NCI-H2196 treated with DMSO at 0.1 percent for 48 hours (cell line): Measurements from ENCODE around the gene B4GALNT2.
"Not testable (repeated sequence)": the region's sequence is repeated elsewhere in the genome, so short reads cannot be mapped to it uniquely, and the experiment has no call there.

Experiments
- DNase-seq: peaks from one replicate; lab custom pipeline; 2025; ENCODE audit not compliant: unreplicated experiment; lab: John Stamatoyannopoulos, UW

The B4GALNT2 gene

DNA sequence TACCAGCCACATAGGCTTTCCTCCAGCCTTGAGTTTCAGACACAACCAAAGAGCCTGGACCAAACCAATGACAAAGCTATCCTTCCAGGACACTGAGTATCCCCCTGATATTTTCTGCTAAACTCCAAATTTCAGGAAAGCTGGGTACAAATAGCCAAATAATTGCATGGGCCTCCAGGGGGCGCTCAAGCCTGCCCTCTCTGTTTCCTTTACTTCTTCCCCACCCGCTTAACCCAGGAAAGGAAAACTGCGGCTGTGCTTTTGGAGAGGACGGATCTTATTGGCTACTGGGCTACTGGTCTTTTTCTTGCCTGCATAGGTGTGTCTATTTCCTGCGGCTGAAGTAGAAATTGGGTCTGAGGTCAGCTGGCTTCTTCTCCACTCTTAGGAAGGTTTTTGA lies 47.7 kb downstream of the B4GALNT2 start:
- DNase-seq: no peak

DNA sequence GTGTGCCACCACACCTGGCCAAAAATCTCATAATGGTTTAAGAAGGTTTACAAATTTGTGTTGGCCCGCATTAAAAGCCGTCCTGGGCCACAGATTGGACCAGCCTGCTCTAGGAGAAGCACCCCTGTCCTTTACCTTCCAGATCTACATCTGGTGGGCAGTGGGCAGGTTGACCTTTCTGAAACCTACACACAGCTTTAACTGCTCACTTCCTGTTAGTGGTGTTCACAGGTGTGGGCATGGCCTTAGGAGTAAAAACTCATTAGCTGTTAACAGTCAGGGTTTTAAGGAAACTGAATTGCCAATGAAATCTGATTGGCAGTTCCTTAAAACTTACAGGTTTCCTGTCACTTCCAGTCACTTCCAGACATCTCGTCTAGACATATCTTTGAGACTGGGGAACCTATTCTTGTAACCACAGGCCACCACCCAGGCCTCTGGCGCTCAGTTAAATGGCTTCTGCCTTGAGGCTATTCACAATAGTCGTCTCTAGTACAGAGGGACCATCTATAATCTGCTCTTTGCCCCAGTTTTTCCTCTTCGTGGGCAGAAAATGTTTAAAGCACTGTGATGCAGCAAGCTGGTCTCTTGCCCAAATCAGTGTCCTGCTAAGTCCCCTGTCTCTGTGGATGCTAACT lies 48.5 kb downstream of the B4GALNT2 start:
- no peak for DNase-seq

DNA sequence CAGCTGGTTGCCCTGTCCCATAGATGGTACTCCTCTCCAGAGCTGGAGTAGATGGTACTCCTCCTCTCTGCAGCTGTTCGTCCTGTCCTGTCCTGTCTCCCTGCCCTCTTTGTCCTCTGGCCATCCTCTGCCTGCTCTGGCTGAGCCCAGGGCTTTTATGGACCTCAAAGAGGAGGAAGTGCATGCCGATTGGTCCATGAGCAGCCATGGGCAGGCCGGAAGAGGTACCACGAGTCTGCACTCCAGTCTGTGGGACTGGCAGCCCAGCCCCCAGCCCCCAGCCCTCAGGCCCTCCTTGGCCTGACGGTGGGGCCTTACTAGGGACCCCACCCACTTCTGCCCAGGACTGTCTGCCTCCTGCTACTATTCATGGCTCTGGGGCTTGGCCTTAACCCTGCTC lies 50.8 kb downstream of the B4GALNT2 start:
- no peak for DNase-seq

DNA sequence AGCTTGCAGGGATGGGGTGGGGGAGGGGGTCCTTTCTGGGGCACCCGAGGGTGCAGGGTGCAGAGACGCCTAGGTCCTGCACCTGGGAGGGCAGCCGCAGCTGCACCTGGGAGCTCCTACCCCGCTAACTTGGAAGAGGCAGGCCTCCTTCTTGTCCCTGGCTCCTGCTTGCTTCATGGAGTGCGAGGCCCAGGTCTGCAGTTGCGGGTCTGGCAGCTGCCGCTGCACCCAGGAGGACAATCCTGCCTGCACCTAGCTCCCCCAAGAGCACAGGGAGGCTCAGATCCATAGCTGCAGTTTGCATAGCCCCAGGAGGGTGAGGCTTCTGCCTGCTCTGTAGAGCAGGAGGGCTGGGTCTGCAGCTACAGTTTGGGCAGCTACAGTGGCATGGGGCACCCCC lies 51.2 kb downstream of the B4GALNT2 start:
- DNase-seq: no peak

DNA sequence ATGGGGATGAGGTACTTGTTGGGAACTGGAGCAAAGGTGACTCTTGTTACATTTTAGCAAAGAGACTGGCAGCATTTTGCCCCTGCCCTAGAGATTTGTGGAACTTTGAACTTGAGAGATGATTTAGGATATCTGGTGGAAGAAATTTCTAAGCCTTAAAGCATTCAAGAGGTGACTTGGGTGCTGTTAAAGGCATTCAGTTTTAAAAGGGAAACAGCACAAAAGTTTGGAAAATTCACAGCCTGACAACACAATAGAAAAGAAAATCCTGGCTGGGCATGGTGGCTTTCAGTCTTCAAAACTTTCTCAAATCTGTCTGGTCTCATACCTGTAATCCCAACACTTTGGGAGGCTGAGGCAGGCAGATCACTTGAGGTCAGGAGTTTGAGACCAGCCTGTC lies 52.0 kb downstream of the B4GALNT2 start:
- not testable (repeated sequence) for DNase-seq

DNA sequence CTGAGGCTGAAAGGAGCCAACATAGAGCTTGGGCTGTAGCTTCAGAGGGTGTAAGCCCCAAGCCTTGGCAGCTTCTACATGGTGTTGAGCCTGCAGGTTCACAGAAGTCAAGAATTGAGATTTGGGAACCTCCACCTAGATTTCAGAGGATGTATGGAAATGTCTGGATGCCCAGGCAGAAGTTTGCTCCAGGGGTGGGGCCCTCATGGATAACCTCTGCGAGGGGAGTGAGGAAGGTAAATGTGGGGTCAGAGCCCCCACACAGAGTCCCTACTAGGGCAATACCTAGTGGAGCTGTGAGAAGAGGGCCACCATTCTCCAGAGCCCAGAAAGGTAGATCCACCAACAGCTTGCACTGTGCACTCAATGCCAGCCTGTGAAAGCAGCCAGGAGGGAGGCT lies 52.8 kb downstream of the B4GALNT2 start:
- not testable (repeated sequence) for DNase-seq

DNA sequence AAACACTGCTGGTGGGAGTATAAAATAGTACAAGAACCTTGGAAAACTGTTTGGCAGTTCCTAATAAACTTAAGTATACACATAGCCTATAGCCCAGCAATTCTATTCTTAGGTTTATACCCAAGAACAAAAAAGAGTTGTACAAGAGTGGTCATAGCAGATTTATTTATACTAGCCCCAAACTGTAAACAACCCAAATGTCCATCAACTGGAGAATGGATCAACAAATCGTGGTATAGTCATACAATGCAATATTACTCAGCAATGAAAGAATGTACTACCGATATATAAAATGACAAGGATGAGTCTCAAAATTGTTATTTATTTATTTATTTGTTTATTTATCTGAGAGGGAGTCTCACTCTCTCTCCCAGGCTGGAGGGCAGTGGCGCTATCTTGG lies 54.7 kb downstream of the B4GALNT2 start:
- no peak for DNase-seq

DNA sequence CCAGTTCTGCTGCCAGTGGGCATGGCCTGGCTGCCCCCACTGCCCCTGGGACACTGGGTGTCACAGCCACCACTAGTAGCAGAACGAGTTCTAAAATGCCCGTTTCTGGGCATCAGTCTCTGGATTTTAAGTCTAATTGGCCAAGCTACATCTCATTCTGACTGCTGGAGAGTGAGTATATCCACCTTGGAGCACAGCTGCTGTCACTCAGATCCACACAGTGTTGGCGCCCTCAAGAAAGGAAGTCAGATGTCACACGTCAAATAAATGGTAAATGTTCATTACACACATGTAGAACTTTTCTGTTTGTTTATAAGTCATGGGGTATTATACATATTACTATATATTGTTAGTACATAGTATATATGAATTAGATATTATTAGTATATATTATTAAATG lies 58.4 kb downstream of the B4GALNT2 start:
- DNase-seq: no peak

DNA sequence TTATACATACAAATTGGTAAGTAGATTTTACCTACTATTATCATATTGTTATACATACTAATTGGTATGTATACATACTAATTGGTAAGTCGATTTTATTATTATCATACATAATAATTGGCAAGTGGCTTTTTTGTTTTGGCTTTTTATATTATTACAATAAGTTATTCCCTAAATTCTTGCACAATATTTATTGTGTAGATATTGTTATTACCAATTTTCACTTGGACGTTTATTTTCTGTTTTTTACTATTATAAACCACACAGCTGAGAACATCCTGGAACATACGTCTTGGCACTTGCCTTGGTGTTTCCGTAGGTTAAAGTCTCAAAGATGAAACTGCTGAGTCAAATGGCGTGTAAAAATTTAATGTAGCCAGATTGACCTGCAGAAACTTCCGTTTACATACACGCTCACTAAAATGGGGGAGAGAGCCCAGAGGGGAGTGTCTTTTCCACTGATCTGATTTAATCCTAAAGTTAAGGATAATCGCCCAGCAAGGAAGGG lies 58.9 kb downstream of the B4GALNT2 start:
- no peak for DNase-seq

DNA sequence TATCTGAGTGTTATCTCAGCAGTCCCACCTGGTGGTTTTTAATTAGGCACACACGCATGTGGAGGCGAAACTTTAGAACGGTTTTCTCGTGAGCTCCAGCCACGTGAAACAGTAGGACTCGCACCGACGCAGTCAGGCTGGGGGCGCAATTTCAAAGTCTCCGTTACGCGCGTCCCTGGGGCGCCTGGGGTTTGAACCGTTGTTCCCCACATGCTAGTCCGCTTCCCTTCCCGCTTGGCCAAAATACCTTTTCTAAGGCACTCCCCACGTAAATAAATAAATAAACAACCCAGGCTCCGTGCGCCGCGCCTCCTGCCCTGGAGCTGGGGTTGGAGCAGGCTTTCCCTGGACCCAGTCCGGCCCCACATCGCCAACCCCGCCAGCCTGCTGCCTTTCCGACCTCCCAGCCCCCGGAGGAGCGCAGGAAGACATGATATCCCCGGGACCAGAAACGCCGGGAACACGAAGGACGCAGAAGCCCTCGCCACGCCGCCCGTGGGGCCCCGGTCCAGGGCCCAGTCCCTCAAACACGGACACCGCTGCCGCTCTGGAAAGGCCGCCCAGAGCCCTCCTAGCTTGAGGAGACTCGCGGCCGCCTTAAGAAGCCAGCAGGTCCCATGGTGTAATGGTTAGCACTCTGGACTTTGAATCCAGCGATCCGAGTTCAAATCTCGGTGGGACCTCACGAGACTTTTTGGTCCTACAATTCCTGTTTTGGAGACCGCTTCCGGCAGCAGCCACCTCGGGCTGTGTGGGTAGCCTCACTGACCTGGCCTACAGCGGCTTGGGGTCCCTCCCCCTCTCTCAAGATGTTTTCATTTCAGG lies 59.6 kb downstream of the B4GALNT2 start:
- peak; percentile 65 for DNase-seq

DNA sequence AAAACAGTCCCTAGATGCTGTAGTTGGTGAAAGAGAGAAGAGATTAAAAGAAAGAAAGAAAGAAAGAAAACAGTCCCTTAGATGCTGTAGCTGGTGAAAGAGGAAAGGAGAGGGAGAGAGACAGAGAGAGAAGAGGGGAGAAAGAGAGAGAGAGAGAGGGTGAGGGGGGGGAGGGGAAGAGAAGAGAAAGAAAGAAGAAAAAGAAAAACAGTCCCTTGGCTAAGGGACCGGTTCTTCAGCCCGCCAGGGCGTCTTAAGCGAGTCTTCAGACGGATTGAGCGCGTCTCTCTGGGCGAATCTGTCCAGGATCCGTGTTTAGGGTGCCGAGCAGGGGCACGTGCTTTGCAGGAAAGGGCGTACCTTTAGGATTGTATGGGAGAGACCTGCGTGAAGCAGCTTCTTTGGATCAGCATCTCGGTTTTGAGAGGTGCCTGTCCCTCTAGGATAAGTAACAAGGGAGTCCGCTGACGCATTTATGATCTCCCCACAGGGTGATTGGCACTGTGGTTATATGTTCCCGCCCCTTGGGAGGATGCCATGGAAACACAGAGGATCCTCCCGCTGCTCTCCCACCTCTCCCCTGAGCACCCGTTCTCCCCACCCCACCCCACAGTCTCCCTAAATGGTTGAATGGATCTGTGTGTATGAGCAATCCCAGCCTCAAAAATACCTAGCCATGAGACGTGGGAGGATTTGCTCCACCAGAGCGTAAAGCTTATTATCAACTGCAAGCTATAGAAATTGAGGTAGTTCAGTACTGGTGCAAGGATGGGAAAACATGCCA lies 61.1 kb downstream of the B4GALNT2 start:
- peak; percentile 23 for DNase-seq

DNA sequence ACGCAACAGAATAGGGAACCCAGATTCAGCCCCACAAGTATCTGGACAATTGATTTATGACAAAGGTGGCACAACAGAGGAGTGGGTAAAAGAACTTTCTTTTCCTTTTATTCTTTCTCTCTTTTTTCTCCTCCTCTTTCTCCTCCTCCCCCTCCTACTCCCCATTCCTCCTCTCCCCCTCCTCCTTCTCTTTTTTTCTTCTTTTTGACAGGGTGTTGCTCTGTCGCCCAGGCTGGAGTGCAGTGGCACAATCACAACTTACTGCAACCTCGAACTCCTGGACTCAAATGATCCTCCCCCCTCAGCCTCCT lies 61.7 kb downstream of the B4GALNT2 start:
- no peak for DNase-seq

DNA sequence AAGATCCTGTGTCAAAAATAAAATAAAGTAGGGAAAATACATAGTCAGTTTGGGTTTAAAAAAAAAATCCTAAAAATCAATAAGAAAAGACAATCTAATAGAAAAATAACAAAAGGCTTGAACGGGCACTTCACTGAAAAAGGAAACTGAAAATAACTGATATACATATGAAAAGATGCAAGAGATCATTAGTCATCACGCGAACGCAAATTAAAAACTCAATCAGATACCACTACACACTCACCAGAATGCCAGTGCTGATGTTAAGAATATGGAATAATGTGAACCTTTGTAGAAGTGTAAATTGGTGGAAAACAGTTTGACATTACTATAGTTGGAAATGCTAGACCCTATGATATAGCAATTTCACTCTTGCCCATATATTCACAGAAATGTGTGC lies 63.2 kb downstream of the B4GALNT2 start:
- no peak for DNase-seq

DNA sequence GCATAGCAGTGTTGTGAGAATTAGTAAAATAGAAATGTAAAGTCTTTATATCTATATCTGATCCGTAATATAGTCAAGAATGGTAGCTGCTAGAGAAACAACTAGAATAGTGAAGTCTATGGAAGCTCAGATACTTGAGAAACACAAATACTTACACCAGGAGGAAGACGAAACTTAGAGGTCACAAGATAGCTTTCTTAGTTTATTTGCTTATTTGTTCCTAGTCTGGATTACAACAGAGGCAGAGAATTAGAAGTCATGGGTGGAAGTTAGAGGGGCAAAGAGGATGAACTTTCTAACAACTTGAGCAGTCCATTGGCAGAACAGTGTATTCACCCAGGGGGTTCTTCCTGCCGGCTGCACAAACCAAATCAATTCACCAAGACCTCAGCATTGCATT lies 64.0 kb downstream of the B4GALNT2 start:
- no peak for DNase-seq

DNA sequence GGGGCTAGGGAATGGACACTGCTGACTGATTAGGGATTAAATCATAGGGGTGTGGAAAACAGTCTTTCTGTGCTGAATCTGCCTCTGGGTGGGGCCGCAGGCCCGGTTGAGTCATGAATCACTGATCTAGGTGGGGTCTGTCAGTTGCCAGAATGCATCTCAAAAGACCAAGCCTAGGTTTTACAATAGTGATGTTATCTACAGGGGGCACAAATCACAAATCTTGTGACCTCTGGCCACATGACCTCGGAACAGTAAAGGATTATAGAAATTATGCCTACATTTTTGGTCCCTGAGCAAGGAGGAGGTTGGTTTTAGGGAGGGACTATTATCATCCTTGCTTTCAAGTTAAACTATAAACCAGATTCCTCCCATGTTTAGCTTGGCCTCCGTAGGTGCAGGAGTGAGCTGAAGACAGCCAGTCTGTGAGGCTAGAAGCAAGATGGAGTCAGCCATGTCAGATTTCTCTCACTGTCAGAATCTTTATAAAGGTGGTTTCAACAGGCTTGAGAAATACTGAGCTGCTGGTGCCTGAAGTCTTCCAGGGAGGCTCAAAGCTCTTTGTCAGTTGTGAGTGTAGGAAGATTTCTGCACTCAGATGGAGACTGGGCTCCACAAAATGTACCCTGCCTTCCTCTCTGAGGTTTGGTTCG lies 64.9 kb downstream of the B4GALNT2 start:
- DNase-seq: no peak

DNA sequence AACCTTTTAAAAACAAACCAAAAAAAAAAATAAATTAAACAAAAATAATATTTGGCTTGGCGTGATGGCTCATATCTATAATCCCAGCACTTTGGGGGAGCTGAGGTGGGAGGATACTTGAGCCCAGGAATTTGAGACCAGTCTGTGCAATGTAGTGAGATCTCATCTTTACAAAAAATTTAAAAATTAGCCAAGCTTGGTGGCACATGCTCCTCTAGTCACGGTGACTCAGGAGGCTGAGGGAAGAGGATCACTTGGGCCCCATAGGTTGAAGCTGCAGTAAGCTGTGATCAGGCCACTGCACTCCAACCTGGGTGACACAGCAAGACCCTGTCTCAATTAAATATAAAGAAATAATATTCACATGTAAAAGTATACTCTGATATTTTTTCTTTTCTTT lies 65.6 kb downstream of the B4GALNT2 start:
- DNase-seq: no peak

DNA sequence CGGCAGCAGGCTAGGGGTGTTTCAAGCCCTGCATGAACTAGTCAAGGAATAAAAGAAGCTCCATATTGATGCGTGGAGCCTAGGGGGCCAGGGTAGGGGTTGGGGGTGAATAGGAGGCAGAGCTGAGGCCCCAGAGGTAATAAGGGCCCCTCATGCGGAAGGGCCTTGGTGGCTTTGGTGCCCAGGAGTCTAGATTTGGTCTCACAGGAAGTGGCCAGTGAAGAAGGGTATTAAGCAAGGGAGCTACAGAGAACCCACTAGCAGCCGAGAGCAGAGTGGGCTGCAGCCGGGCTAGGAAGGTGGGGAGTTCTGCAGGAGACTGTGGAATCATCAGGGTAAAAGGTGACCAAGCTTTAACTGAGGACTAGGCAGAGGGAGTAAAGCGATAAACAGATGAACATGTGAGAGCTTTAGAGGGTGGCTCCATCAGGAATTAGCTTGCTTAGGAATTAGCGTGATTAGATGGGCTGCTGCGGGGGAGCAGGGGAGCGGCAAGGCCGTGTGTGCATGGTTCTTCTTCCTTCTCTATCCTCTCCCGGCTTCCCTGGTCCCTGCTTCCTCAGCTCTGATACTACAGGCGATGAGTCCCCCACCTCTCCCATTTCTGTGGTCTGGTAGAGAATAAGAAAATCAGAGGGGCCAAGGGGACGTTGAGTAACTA lies 68.0 kb downstream of the B4GALNT2 start:
- DNase-seq: no peak

DNA sequence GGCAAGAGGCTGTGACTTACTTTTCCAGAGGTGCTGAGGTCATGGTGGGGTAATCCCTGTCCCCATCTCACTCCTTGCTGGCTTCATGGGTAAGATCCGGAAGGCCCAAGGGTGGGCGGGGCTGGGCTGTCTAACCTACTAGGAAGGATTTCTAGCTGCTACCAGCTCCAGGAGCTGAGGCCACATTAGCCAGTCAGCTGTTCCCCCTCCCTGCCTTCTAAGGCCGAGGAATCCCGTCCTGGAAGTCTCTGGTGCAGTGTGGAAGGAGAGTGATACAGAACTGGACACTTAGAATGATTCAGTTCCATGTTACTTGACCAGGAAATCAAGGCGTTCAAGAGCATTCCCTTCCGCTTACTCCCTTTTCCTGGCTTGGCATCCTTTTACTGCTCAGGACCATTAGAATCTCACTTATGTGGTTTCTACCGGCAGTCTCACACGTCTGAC lies 68.9 kb downstream of the B4GALNT2 start:
- DNase-seq: no peak

DNA sequence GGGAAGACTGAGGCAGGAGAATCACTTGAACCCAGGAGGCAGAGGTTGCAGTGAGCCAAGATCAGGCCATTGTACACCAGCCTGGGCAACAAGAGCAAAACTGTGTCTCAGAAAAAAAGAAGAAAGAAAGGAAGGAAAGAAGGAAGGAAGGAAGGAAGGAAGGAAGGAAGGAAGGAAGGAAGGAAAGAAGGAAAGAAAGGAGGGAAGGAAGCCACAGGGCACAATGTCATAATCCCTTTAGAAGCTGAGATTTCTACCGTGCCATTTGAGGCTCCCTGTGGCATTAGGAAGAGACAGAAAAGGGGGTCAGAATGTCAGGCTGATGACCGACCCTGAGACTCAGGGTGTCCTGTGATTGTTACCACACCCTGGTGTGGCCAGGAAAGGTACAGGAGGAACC lies 71.2 kb downstream of the B4GALNT2 start:
- no peak for DNase-seq

DNA sequence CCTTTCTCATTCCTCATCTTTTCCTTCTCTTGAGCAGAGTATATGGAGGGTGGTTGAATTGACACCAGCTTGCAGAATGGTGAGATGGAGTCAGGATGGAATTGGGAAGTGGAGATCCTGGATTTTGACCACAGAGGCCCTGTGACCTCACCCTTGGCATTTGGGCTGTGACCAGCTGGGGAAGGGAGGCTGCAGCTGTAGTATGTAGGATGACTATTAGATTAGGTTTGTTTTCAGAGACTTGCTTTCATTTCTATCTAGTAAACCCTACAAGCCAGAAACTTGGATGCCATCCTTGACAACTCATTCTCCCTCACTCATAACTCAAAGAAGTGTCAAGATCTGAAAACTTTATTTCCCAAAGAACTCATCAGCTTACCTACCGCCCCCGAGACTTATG lies 71.9 kb downstream of the B4GALNT2 start:
- DNase-seq: no peak

DNA sequence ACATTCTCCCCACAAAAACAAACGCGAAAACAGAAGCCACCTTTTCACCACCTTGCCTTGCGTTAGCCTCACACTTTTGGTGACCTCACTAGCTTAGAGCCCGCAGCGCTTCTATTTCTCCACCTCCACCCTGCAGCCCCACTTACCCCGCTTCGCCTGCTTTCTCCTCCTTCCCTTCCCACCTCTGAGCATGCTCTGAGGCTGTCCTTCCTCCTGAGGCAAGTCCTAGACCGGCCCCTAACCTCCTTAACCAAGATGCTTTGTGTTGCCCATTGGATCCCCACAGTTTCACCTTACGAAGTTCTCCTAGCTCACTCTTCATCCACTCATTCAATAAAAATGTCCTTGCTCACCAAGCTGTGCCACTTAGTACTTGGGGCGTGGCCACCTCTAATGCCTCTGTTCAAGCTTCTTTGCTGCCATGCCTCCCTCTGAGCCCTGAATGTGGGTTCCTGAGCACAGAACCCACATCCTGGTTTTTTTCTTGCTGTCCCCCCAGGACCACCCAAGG lies 76.5 kb downstream of the B4GALNT2 start:
- DNase-seq: no peak
